ENCODE data around the gene KRT4.
"Not testable (repeated sequence)": the region's sequence is repeated elsewhere in the genome, so short reads cannot be mapped to it uniquely, and the experiment has no call there.

The KRT4 gene

DNA sequence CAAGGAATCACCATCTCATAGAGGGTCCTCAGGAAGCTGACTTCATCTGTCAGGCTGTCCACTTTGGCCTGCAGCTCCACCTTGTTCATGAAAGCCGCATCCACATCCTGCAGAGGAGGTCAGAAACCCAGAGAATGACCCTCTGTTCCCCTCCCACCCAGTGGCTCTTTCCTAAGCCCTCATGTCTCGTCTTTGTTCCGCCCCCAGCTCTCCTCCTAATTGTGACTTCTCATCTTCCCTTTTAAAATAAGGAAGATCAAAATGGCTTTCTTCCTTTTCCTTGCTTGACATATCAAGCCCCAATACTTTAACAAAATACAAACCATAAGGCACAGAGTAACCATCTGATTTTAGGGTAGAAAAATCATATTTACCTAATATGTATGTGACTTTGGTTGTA lies 41.1 kb downstream of the KRT4 start:
- no peak for DNase-seq (ENCODE audit: low read depth)

DNA sequence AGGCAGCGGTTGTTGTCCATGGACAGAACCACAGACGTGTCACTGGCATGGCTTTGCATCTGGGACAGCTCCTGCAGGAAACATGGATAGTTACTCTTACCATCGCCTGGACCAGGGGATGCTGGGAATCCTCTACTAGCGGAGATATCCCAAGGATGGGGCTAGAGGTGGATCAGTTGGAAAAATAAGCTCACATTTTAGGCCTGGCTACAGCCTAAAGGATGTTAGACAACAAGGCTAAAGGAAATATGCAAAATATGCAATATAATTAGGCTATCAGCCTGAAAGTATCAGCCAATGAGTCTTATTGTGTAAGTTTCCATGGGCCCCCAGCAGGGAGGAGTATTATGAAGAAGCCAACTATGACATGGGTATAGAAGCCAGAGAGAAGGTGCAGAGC lies 41.7 kb downstream of the KRT4 start:
- DNase-seq (ENCODE audit: low read depth), result no peak

DNA sequence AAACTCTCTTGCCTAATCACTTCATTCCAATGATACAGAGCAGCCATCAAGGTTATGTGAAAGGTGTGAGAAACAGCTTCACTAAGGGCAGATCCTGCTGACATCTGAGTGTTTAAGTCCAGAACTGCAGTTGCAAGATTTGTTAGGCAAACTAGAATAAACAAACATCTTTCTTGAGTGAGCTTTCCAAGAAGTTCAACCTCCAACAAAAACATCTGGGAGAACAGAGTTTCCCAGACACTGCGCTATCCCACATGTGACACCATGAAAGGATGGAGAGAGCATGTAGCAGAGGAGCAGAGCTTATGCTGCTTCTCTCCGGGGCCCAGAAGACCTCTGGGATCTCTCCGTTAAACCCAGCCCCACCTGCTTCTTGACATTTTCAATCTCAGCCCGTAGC lies 42.4 kb downstream of the KRT4 start:
- no peak for DNase-seq (ENCODE audit: low read depth)

DNA sequence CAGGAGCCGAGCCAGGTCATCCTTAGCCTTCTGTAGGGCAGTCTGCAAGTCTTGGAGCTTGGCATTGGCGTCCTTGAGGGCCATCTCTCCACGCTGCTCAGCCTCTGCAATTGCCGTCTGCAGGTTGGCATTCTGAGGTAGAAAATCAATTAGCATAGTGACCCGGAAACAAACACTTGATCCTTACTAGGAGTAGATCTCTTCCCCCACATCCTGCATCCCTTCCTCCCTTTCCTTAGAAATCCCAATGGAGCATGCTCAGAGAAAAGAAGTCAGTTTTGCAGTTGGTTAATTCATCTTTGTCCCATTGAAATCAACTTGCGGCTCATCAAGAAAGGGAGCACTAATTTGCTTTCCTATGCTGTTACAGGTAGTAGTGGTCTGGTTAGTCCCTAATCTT lies 42.8 kb downstream of the KRT4 start:
- DNase-seq (ENCODE audit: low read depth), result no peak

DNA sequence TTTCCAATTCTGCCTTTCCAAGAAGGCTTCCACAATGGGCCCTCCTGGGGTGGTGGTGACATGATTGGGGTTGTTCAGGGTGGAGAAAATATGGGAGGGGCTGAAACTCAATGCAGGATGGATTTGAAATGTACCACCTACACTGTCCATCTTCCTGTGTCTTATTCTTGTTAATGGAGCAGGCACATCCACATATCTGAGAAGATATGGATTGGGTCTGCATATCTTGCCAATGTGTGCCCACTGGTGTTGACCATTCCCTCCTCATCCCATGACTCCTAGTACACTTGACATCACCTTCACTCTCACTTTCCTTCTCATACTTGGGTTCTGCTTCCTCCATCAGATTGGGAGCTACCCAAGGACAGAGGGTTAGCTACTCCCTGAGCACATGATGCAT lies 44.0 kb downstream of the KRT4 start:
- no peak for DNase-seq (ENCODE audit: low read depth)

DNA sequence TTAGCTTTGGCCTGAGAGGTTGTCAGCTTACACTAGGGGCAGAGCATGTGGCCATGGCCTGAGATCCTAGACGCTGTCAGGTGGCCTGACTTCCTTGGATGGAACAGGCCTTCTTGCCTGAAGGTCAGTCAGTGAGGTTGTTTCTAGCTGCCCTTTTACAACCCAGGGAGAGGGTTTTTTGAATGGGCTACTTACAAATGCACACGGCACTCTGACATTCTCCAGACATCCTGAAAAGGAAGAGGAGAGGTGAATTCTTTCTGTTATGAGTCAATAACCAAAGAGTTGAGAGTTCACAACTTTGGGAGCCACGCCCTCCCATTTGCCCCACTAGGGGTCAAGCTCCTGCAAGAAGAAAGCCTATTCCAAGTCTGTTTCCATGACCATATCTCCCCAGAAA lies 44.6 kb downstream of the KRT4 start:
- no peak for DNase-seq (ENCODE audit: low read depth)

DNA sequence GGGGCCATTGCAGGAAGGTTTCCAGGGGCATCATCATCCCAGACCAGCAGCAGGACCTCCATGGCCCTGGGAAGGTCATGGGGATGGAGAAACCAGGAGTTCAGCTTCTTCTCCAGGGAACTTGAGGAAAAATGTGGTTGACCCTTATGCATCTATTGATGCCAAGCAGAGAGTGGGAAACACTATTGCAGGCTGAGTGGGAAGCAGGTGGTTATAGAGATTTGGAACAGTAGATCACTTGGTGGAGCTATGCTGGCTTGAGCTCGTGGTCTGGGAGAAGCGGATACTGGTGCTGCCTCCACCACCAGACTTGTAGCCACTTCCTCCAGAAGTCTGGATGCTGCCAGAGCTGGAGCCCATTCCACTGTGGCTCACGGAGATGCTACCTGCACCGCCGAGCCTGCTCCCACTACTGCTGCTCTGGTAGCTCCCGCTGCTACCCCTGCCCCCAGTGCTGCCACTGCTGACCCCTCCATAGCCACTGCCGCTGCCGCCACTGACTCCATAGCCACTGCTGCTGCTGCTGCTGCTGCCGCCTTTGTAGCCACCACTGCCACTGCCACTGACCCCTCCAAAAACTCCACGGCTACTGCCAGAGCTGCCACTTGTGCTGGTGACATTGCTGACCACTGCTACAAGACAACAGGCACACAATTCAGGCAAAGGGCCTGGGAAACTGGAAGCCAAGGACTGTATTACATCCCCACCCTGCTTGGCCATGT lies 45.3 kb downstream of the KRT4 start:
- no peak for DNase-seq (ENCODE audit: low read depth)

DNA sequence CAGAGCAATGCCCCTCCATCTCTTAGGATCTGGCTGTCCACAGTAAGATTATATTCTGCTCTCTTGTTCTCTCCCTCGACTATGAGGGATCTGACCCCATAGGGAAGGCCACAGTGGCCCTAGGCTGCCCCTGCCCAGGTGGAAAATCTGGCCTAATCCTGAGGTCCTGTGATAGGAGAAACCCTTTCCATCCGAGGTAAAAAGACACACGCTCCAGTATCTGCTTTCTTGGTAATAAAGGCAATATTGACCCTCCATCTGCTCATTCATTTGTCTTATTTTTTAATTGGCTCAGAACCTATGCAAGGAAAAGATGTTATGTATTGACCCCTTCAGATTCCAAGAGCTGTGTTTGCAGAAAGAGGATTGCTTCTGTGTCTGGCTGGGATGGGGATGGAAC lies 46.5 kb downstream of the KRT4 start:
- no peak for DNase-seq (ENCODE audit: low read depth)

DNA sequence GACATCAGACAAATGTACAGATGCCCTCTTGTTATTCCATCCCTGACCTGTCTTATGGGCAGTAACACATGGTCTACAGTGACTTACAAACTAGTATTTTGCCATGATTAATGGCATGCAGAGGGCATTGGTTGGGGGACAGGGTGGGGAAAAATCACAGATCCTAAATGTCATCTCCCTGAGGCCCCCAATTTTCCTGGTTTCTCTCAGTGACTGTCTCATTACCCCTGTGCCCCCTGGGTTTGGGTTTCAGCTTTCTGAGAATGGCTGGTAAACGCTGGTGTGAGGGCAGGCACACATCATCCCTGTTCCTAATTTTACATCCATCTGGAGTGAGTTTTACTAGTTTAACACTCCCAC lies 46.9 kb downstream of the KRT4 start:
- no peak for DNase-seq (ENCODE audit: low read depth)

DNA sequence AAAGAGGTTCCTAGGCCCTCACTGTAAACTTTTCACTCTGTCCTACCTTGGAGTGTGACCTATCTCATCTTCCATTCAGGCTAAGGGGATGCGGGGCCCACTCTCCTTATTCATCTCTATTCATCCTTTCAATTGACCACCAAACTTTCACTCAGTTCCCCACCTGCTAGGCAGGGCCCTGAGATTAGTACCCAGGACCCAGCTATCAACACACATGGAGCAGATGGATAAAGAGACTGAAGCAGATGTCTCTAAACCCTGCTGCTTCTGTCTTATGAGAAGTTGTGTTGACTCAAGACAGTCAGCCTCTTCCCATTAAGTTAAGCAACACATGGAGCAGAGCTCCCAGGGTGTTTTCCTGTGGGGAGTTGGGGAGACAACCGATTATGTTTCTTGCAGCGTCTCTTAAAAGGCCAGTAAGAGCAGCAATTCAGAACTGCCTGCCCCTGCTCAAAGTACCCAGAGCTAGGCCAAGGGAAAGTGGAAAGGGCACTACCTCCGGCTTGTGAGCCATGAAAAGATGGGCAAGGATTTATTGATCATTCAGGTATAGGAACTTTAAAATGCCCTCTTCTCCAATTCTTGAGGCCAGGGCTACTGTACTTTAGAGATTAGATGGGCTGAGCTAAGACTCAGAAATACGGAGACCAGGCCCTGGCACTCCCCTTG lies 47.4 kb downstream of the KRT4 start:
- no peak for DNase-seq (ENCODE audit: low read depth)

DNA sequence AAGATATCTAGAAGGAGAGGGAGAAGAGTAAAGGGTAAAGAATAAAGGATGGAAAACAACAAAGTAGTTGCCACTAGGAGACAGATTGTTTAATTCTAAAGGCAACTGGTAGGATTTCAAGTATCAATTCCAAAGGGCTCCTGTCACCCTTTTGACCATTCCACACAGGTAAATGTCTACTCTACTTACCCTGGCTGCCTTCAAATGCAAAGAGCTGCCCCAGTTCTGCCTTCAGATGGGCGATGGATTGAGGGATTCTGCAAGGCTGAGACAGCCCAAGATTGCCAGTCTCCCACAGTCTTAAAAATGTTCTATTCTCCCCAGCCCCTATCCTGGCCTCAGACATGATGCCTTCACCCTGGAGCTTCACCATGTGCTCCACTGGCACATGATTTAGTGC lies 48.2 kb downstream of the KRT4 start:
- no peak for DNase-seq (ENCODE audit: low read depth)

DNA sequence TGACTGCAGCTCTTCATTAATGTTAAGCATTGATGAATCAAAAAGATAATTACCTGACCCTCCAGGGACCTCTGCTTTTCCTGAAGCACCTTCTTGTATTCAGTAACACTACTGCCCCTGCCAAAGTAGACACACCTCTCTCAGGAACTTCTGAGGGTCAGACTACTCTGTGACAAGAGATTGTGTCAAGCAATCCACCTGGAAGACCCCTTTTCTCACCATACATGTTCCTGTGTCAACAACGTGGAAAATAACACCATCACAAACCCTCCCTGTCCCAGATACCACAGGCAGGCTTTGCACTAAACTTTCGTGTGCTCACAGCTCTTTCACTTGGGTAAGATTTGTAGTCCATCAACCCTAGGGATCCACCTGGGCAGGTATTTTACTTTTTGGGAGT lies 49.9 kb downstream of the KRT4 start:
- DNase-seq (ENCODE audit: low read depth), result no peak

DNA sequence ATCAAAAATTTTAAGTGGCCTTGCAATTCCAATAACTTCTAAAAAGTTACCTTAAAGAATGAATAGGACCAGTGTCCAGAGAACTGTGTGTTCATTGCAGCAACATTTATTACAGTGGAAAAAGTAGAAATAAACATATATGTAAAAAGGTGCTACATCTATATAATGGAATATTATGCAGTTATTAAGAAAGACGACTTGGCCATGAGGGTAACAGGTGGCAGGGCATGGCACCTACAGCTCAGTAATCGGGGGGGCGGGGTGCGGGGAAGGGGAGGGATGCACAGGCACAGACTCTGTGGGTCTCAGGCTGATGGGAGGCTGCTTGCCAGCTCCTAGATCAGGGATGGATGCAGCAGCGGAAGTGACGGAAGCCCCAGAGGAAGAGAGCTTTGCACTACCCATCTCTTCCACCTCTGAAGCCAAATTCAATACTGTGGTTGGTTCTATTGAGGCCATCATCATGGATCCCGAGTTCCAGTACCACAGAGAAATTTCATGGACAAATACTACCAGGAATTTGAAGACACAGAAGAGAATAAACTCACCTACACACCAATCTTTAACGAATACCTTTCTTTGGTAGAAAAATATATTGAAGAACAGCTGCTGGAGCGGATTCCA lies 50.8 kb downstream of the KRT4 start:
- no peak for DNase-seq (ENCODE audit: low read depth)

DNA sequence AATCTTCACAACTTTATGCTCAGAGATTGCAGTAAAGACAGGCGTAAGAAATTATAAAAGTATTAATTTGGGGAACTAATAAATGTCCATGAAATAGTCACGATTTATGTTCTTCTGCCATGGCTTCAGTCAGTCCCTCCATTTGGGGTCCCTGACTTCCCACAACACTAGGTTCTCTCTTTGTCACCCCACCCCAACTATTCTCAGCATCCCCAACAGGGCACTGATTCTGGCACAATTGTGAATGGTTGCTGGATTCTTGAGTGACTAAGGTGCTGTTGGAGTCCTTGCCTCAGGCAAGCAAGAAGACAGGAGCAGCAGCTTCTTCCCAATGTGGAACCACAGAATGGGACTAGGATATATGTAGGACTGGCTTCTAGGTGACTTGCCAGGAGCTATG lies 52.1 kb downstream of the KRT4 start:
- DNase-seq (ENCODE audit: low read depth), result no peak

DNA sequence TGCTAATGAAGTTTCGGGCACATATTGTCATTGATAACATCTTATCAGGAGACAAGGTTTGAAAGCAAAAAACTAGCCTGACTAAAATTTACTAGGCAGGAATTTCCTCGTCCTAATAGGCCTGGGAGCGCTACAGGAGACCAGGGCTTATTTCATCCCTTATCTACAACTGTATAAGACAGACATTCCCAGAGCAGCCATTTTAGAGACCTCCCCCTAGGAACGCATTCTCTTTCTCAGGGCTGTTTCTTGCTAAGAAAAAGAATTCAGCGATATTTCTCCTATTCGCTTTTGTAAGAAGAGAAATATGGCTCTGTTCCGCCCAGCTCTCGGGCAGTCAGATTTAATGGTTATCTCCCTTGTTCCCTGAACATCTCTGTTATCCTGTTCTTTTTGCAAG lies 52.7 kb downstream of the KRT4 start:
- DNase-seq (ENCODE audit: low read depth), result not testable (repeated sequence)

DNA sequence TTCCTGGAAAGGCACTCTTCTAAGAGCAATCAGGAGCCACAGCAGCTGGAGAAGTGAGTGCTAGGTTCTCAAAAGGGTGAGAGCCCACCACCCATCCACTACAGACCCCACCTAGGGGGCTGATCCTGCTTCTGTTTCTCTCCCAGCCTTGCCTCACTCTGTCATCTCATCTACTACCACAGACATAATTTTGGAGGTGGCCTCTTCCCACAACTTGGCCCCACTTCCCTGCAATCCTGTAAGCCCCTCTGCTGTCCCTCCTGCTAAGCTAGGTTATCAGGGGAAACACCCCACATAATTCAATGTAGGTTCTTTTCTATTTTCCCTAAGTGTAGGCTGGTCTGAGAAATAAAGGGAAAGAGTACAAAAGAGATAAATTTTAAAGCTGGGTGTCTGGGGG lies 53.3 kb downstream of the KRT4 start:
- DNase-seq (ENCODE audit: low read depth), result no peak

DNA sequence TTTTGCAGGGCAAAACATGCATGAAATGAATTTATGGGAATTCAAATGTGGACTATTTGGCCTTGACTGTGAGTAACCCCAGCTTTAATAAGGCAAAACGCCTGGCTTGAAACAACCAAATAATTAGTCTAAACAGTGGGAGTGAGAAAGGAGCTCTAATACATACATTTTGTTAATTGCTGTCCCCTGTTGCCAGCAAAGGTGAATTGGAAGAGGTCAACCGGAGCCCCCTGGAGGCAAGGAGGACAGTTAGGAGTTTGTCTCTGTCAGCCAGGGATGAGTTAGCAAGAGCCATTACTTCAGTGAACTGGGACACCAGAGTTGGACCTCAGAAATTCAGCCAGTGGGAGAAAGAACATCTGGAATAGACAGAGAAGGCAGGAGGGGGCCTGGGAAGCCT lies 54.2 kb downstream of the KRT4 start:
- DNase-seq (ENCODE audit: low read depth), result no peak

DNA sequence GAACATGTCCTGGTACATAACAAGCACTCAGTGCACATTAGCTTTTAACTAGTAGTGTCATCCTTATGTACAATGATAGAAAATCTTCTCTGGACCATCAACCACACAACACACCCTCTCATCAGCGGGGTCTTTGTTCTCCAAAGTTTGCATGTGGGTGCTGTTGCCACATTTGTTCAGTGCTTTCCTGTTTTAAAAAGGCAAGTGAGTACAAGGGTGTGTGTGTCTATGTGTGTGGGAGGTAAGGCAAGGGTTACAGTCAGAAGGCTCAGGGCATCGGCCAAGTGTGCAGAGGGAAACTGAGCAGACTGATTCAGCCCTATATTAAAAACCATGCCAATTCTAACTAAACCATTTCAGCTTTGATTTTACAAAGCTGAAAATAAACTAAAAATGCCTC lies 54.7 kb downstream of the KRT4 start:
- no peak for DNase-seq (ENCODE audit: low read depth)

DNA sequence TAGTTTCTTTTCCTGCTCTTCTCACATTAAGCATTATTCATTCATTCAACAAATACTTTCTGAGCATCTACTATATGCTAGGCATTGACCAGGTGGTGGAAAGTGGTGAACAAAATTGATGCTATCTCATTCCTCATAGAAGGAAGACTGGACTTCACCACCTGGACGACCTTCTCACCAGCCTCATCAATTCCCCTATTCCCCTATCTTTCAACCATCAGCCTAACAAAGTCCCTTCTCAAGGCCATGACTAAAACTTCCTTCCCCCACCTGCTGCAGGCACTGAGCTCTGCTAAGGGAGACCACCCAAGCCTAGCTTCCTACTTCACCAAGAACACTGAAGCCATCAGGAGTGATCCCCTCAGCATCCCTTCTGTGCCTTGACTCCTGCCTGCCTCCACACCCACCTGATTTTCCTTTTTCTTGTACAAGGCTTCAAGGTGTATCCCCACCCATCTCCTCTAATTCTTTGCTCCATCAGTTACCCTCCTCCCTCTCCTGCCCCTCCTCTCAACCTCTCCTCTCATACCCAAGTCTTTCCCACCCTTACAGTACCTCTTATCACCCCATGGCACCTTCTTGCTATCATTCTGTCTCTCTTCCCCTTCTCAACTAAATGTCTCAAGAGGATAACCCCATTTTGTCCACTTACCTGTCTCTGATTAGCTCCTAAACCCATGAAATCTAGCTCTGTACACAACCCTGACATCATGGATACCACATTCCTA lies 56.3 kb downstream of the KRT4 start:
- DNase-seq (ENCODE audit: low read depth), result no peak

Measured in amniotic epithelial cell (primary cell).